Activated T-cell treated with anti-CD3 and anti-CD28 coated beads for 24 hours (primary cell): ENCODE results near the gene IGFL3.

Experiments
- DNase-seq: peaks from one replicate; pipeline ENCODE4 v3.0.0-alpha.2; 2020; ENCODE audit warnings: low read depth

IGFL3 gene

GRCh38 chr19:46076951-46077814 is 47.3 kb downstream of the IGFL3 start:
- peak; percentile 8 for DNase-seq

DNA sequence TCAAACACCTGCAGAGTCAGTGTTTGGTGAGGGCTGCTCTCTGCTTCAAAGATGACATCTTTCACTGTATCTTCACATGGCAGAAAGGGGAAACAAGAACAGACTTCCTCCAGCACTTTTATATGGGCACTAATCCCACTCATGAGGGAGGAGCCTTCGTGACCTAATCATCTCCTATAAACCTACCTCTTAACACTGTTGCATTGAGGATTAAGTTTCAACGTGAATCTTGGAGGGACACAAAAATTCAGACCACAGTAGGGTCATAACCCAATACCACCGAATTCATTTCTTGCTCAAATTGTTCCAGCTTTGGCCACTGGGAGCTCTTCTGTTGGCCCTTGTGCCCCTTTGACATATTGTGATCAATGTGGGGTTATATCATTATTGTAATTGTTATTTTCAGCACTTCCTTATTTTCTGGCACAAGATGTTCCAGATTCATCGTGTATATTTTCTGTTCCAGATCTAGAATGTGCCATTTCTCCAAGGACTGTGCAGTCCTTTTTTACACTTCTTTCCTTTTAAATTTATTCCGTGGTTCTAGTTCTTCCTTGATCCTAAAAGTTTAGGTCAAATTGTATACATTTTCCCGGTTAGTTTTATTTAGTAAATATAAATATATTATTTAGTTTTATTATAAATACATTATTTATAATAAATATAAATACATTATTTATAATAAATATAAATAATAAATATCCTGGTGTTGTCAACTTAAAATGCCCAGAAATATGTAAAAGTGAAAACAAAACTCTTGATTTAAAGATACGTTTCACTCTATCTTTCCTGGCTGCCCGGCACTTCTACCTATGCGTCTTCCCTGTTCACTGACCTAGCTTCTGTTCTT is 48.2 kb downstream of the IGFL3 start:
- no peak for DNase-seq

- DNase-seq, result no peak
Measured at GRCh38 chr19:46073268-46073922, 51.1 kb downstream of the IGFL3 start.
